H1 (cell line): ENCODE measurements around the gene CAMK2A. TPM values are rescaled to one million over a fixed set of nuclear protein-coding genes. Genes with fewer than 3 reads are reported as not detected.

Experiments
- CTCF ChIA-PET: fragments of 300-600 bp; sonication (Branson Sonifier 250); formaldehyde crosslinking; loops from one replicate; lab custom pipeline; 2021; ENCODE audit not compliant: partially characterized antibody; lab: Charles Lee
- POLR2A ChIA-PET: fragments of 300-600 bp; sonication (Branson Sonifier 250); formaldehyde crosslinking; loops from one replicate; lab custom pipeline; 2021; ENCODE audit warnings: inconsistent platforms; ENCODE audit not compliant: partially characterized antibody; lab: Charles Lee
- DNase-seq, 2 experiments: peaks; one replicate each; pipeline versions ENCODE4 v3.0.0 to v3.0.0-alpha.2; 2010 to 2022; ENCODE audit warnings: low spot score in 2 of 2, low read depth in 1 of 2, mixed read lengths in 1 of 2
- FAIRE-seq: peaks from 2 replicates; lab custom pipeline; 2011; peaks lifted over from hg19 to GRCh38; lab: Jason Lieb, UNC
- H2AFZ ChIP-seq: 2 replicates; pipeline ENCODE4 v1.8.1; 2012; ENCODE audit warnings: low read length, inconsistent platforms
- H2AK5ac ChIP-seq: 2 replicates; pipeline ENCODE4 v1.6.1; 2013; ENCODE audit warnings: low read depth, low read length
- H2BK120ac ChIP-seq: replicated peaks from 2 replicates; pipeline ENCODE3; 2013; ENCODE audit warnings: low read depth, low read length, inconsistent platforms
- H2BK12ac ChIP-seq: 2 replicates; pipeline ENCODE4 v1.6.1; 2013; ENCODE audit warnings: low read depth, low read length
- H2BK15ac ChIP-seq: 2 replicates; pipeline ENCODE4 v1.6.1; 2013; ENCODE audit warnings: low read length
- H2BK20ac ChIP-seq: 2 replicates; pipeline ENCODE4 v1.6.1; 2013; ENCODE audit warnings: low read length
- H2BK5ac ChIP-seq: 2 replicates; pipeline ENCODE4 v1.6.1; 2013; ENCODE audit warnings: low read depth, low read length
- H3K14ac ChIP-seq: 2 replicates; pipeline ENCODE4 v1.6.1; 2013; ENCODE audit warnings: inconsistent platforms; ENCODE audit not compliant: insufficient read length
- H3K18ac ChIP-seq: 2 replicates; pipeline ENCODE4 v1.6.1; 2013; ENCODE audit warnings: low read length; ENCODE audit errors: extremely low read depth
- H3K23ac ChIP-seq: 2 replicates; pipeline ENCODE4 v1.6.1; 2013; ENCODE audit warnings: inconsistent platforms; ENCODE audit not compliant: insufficient read length
- H3K23me2 ChIP-seq: 2 replicates; pipeline ENCODE4 v1.6.1; 2013; ENCODE audit warnings: low read depth, low read length
- H3K27ac ChIP-seq: 2 replicates; pipeline ENCODE4 v1.6.1; 2011; ENCODE audit warnings: low read depth, low read length, inconsistent platforms
- H3K27me3 ChIP-seq, 4 experiments: replicated peaks in 1 of 4; 1 replicate in 1 of 4; 2 replicates in 3 of 4; pipeline versions ENCODE4 v1.6.1 to v1.8.1; 2011 to 2013; ENCODE audit warnings: low read length in 3 of 4, mild to moderate bottlenecking in 3 of 4, inconsistent platforms in 2 of 4, mixed read lengths in 2 of 4, moderate library complexity in 1 of 4; ENCODE audit not compliant: control insufficient read depth in 3 of 4, insufficient read depth in 3 of 4; ENCODE audit errors: extremely low read depth in 1 of 4
- H3K36me3 ChIP-seq, 4 experiments: 2 replicates each; pipeline versions ENCODE4 v1.6.1 to v1.8.1; 2011 to 2013; ENCODE audit warnings: mild to moderate bottlenecking in 4 of 4, low read length in 3 of 4, moderate library complexity in 2 of 4, control low read depth in 1 of 4, inconsistent platforms in 1 of 4; ENCODE audit not compliant: insufficient read depth in 4 of 4, control insufficient read depth in 2 of 4
- H3K4ac ChIP-seq: replicated peaks from 2 replicates; pipeline ENCODE3; 2013; ENCODE audit warnings: low read length, low read depth, mixed read lengths, inconsistent platforms; ENCODE audit not compliant: insufficient read length
- H3K4me1 ChIP-seq, 4 experiments: replicated peaks in 1 of 4; 1 replicate in 1 of 4; 2 replicates in 3 of 4; pipeline versions ENCODE4 v1.6.1 to v1.8.1; 2011 to 2013; ENCODE audit warnings: low read length in 3 of 4, inconsistent platforms in 2 of 4, mixed read lengths in 1 of 4; ENCODE audit not compliant: insufficient read depth in 4 of 4, control insufficient read depth in 3 of 4
- H3K4me2 ChIP-seq, 2 experiments: 2 replicates each; pipeline versions ENCODE4 v1.6.1 to v1.8.1; 2011 to 2013; ENCODE audit warnings: low read depth in 2 of 2, low read length in 2 of 2, control low read depth in 1 of 2, inconsistent platforms in 1 of 2, mild to moderate bottlenecking in 1 of 2; ENCODE audit not compliant: insufficient read depth in 1 of 2
- H3K4me3 ChIP-seq, 4 experiments: fragments of 200-600, 300-600 bp in 1 of 4; sonication (generic), shearing (Covaris generic), sonication (Bioruptor Twin) in 1 of 4; 2 replicates each; pipeline versions ENCODE4 v1.5.1 to v1.8.1; 2011 to 2016; ENCODE audit warnings: low read length in 4 of 4, low read depth in 3 of 4, control low read depth in 2 of 4, inconsistent platforms in 2 of 4, mild to moderate bottlenecking in 2 of 4, mixed read lengths in 1 of 4, moderate library complexity in 1 of 4; ENCODE audit not compliant: insufficient read depth in 2 of 4; ENCODE audit errors: extremely low read depth in 1 of 4
- H3K56ac ChIP-seq: replicated peaks from 2 replicates; pipeline ENCODE3; 2013; ENCODE audit warnings: low read depth, mild to moderate bottlenecking, mixed read lengths, low read length, inconsistent platforms; ENCODE audit not compliant: insufficient read length
- H3K79me1 ChIP-seq: 2 replicates; pipeline ENCODE4 v1.6.1; 2013; ENCODE audit warnings: low read depth, low read length, control low read depth
- H3K79me2 ChIP-seq, 2 experiments: 2 replicates each; pipeline versions ENCODE4 v1.6.1 to v1.8.1; 2012 to 2013; ENCODE audit warnings: low read length in 2 of 2, mild to moderate bottlenecking in 2 of 2, inconsistent platforms in 1 of 2; ENCODE audit not compliant: insufficient read depth in 2 of 2, control insufficient read depth in 1 of 2
- H3K9ac ChIP-seq, 4 experiments: replicated peaks in 1 of 4; 1 replicate in 1 of 4; 2 replicates in 3 of 4; pipeline versions ENCODE4 v1.6.1 to v1.8.1; 2011 to 2013; ENCODE audit warnings: low read depth in 3 of 4, low read length in 3 of 4, control low read depth in 2 of 4, mild to moderate bottlenecking in 2 of 4, moderate library complexity in 2 of 4, inconsistent platforms in 1 of 4; ENCODE audit errors: extremely low read depth in 1 of 4
- H3K9me3 ChIP-seq, 2 experiments: 2 replicates each; pipeline versions ENCODE4 v1.6.1 to v1.8.1; 2012 to 2013; ENCODE audit warnings: mild to moderate bottlenecking in 2 of 2, moderate library complexity in 2 of 2, control low read depth in 1 of 2, inconsistent platforms in 1 of 2, low read depth in 1 of 2, low read length in 1 of 2, mixed read lengths in 1 of 2; ENCODE audit not compliant: insufficient read depth in 2 of 2
- H4K20me1 ChIP-seq, 2 experiments: replicated peaks in 1 of 2; 2 replicates each; pipeline versions ENCODE3 to v1.8.1; 2011 to 2013; ENCODE audit warnings: inconsistent platforms in 2 of 2, low read length in 2 of 2, mild to moderate bottlenecking in 1 of 2; ENCODE audit not compliant: insufficient read depth in 2 of 2, control insufficient read depth in 1 of 2
- H4K5ac ChIP-seq: 2 replicates; pipeline ENCODE4 v1.6.1; 2013; ENCODE audit warnings: low read length, low read depth, mixed read lengths, inconsistent platforms; ENCODE audit not compliant: insufficient read length
- H4K8ac ChIP-seq: 2 replicates; pipeline ENCODE4 v1.8.0; 2013; ENCODE audit warnings: mild to moderate bottlenecking, moderate library complexity, low read length, inconsistent platforms; ENCODE audit not compliant: insufficient read depth; ENCODE audit errors: extremely low read depth
- H4K91ac ChIP-seq: replicated peaks from 2 replicates; pipeline ENCODE3; 2013; ENCODE audit warnings: low read length, mixed read lengths, inconsistent platforms; ENCODE audit not compliant: insufficient read length
- CBX5 ChIP-seq: fragments of 300-800, 300-1000 bp; sonication (generic); IDR thresholded peaks from 2 replicates; pipeline ENCODE4 v1.7.1; 2016; ENCODE audit warnings: antibody characterized with exemption, low read length, low read depth
- CREB1 ChIP-seq: IDR thresholded peaks from 2 replicates; pipeline ENCODE4 v1.6.1; 2012; ENCODE audit warnings: inconsistent platforms
- CTBP2 ChIP-seq: IDR thresholded peaks from 2 replicates; pipeline ENCODE4 v1.7.0; 2011; ENCODE audit warnings: borderline replicate concordance, mild to moderate bottlenecking, moderate library complexity, mixed read lengths, low read length; ENCODE audit not compliant: insufficient read depth, insufficient read length
- EGR1 ChIP-seq: IDR thresholded peaks from 2 replicates; pipeline ENCODE4 v1.6.1; 2011; ENCODE audit warnings: low read depth, low read length, borderline replicate concordance
- HDAC6 ChIP-seq: IDR thresholded peaks from one replicate; pipeline ENCODE4 v1.7.1; 2012; ENCODE audit warnings: low read depth, mild to moderate bottlenecking, inconsistent platforms, low read length, moderate library complexity
- JUND ChIP-seq: IDR thresholded peaks from 2 replicates; pipeline ENCODE4 v1.6.1; 2011; ENCODE audit warnings: mild to moderate bottlenecking, improper control_type of control experiment, low read length
- NANOG ChIP-seq: IDR thresholded peaks from 2 replicates; pipeline ENCODE4 v1.6.1; 2011; ENCODE audit warnings: low read length, low read depth, mild to moderate bottlenecking, inconsistent platforms; ENCODE audit not compliant: insufficient read depth, poor library complexity, severe bottlenecking
- RFX5 ChIP-seq: IDR thresholded peaks from 2 replicates; pipeline ENCODE4 v1.6.1; 2011; ENCODE audit warnings: low read depth, low read length, improper control_type of control experiment, borderline replicate concordance
- RNF2 ChIP-seq: fragments of 200-900, 300-1000 bp; sonication (generic); IDR thresholded peaks from 2 replicates; pipeline ENCODE4 v1.7.1; 2016; ENCODE audit warnings: borderline replicate concordance, low read depth, mild to moderate bottlenecking, antibody characterized with exemption, low read length; ENCODE audit not compliant: poor library complexity, severe bottlenecking; ENCODE audit errors: missing control alignments
- SRF ChIP-seq: IDR thresholded peaks from 2 replicates; pipeline ENCODE4 v1.6.1; 2011; ENCODE audit warnings: mild to moderate bottlenecking, low read depth, low read length, moderate library complexity
- YY1 ChIP-seq: IDR thresholded peaks from 2 replicates; pipeline ENCODE4 v1.6.1; 2011; ENCODE audit warnings: low read depth, mild to moderate bottlenecking, low read length
- WGBS, 2 experiments: shearing (Covaris generic) in 1 of 2; methylation state at CpG; one replicate each; pipeline versions ENCODE4 v1.1.6 to v1.1.7; 2013 to 2015; ENCODE audit warnings: low lambda C conversion rate in 2 of 2, mixed read lengths in 2 of 2, inconsistent platforms in 1 of 2, low coverage in 1 of 2, missing lambda C conversion rate in 1 of 2; ENCODE audit not compliant: insufficient replicate concordance in 2 of 2, insufficient coverage in 1 of 2, insufficient read length in 1 of 2; ENCODE audit errors: extremely low coverage in 1 of 2, missing lambda C conversion rate in 1 of 2; 5-methylcytosine and 5-hydroxymethylcytosine counted together
- polyA plus RNA-seq, 7 experiments: library from polyadenylated mRNA; depleted of rRNA in 3 of 7; stranded (reverse) in 5 of 7; unstranded in 2 of 7; fragments of >200 nt in 5 of 7; fragments of 200-250 nt in 2 of 7; gene quantifications; 1 replicate in 5 of 7; 2 replicates in 1 of 7; 4 replicates in 1 of 7; pipeline versions ENCODE4 v1.2.1 to v1.2.3, GENCODE V29; 2011 to 2013; ENCODE audit warnings: missing spikeins in 2 of 7, mixed read lengths in 2 of 7
- total RNA-seq: library from RNA; stranded (reverse); fragmentation: NEBNext Ultra II Directional; extraction: Animal tissue kit (Norgen Biotek cat#: 25700); gene quantifications from 2 replicates; pipeline ENCODE4 v1.2.1, GENCODE V29; 2021
- TF ChIP-seq, protein P1 (sequence below): IDR thresholded peaks from 2 replicates; pipeline ENCODE4 v1.6.1; 2012; ENCODE audit warnings: inconsistent platforms
- TF ChIP-seq, protein P2 (sequence below): IDR thresholded peaks from 2 replicates; pipeline ENCODE4 v1.6.1; 2011; ENCODE audit warnings: low read length, improper control_type of control experiment

The CAMK2A gene
- total and polyA plus RNA-seq, 2 of the 8 experiments (the other 6 are each of a cell fraction or from before 2014, with no cell fraction given), result 0.20 to 0.28 TPM

DNA sequence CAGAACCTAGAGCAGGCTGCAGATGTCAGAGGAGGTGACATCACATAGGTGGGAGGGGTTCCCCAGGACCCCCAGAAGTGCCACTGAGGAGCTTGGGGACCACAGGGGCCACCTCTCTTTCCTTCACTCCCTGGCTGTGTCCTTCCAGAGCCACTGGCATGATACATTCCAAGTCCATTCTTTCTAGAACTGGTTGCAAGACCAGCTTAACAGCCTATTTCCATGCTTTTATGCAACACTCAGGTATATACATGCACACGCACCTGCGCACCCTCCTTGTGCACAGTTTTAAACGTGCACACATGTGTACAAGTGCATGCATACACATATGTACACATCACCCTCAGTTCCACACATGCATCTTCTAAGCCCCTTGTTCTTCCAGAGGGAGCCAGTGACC lies 60.0 kb downstream of the CAMK2A start:
- no peak overlapping the region for H3K9ac ChIP-seq
- WGBS, 2 experiments, result 98% methylated on average over 3 of the region's 3 CpGs; no CpG with 5 or more reads in 1 of the 2 experiments
- no peak for FAIRE-seq
- TF ChIP-seq CREB1 (no peak), EGR1 (no peak), YY1 (no peak), RFX5 (no peak), HDAC6 (no peak), CBX5 (no peak), NANOG (no peak), CTBP2 (no peak), JUND (no peak), SRF (no peak), RNF2 (no peak)
- TF ChIP-seq, protein P1, sequence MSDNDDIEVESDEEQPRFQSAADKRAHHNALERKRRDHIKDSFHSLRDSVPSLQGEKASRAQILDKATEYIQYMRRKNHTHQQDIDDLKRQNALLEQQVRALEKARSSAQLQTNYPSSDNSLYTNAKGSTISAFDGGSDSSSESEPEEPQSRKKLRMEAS, result no peak
- TF ChIP-seq, protein P2, sequence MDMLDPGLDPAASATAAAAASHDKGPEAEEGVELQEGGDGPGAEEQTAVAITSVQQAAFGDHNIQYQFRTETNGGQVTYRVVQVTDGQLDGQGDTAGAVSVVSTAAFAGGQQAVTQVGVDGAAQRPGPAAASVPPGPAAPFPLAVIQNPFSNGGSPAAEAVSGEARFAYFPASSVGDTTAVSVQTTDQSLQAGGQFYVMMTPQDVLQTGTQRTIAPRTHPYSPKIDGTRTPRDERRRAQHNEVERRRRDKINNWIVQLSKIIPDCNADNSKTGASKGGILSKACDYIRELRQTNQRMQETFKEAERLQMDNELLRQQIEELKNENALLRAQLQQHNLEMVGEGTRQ, result no peak

More for the DNA sequence above, 60.0 kb downstream of the CAMK2A start:
- Histone ChIP-seq H3K36me3 (no peaks in the 10 kb centered on the region), H3K79me2 (no peaks in the 10 kb centered on the region), H3K27me3 (no peaks in the 10 kb centered on the region), H4K8ac (no peak overlapping the region), H3K9me3 (no peaks in the 10 kb centered on the region), H3K23ac (no peak overlapping the region), H2BK120ac (no peak overlapping the region), H3K18ac (no peak overlapping the region), H3K4ac (no peak overlapping the region), H2BK20ac (no peak overlapping the region), H3K14ac (no peak overlapping the region), H4K20me1 (no peaks in the 10 kb centered on the region), H4K91ac (no peak overlapping the region), H2BK5ac (no peak overlapping the region), H3K4me2 (no peak overlapping the region), H3K4me1 (peaks cover 0 to 4% (median 0%) of the 10 kb centered on the region in 4 experiments; a peak in 1 of 7 replicates), H2AFZ (no peak overlapping the region), H2BK15ac (no peak overlapping the region), H3K4me3 (no peak overlapping the region), H3K23me2 (no peaks in the 10 kb centered on the region), H3K56ac (no peak overlapping the region), H2AK5ac (no peak overlapping the region), H4K5ac (no peak overlapping the region), H3K27ac (no peak overlapping the region), H3K79me1 (no peaks in the 10 kb centered on the region), H2BK12ac (no peak overlapping the region)
- POLR2A ChIA-PET, result no interaction called here
- no peak for DNase-seq
- CTCF ChIA-PET, result interaction anchor here (0.6 to 3.0 kb wide), 5 partner anchors 8 to 1086 kb away, joined by 3 to 21 read pairs (median 4); no protein-coding TSS in a partner anchor
